Vagina (tissue), 2 donors: ENCODE results near the gene CDAN1.

Experiments
- CTCF ChIP-seq, 3 experiments: fragments of 450-650 bp in 2 of 3; fragments of 200-600 bp in 1 of 3; sonication (generic) in 1 of 3; IDR thresholded peaks; one replicate each; pipeline ENCODE4 v1.5.1; 2017 to 2019; ENCODE audit warnings: antibody characterized with exemption in 3 of 3, mild to moderate bottlenecking in 2 of 3, moderate library complexity in 2 of 3
- POLR2A ChIP-seq, 2 donors: fragments of 450-650 bp; IDR thresholded peaks; one replicate each; pipeline ENCODE4 v1.6.1; 2017; ENCODE audit warnings: antibody characterized with exemption in 2 of 2, mild to moderate bottlenecking in 2 of 2, moderate library complexity in 2 of 2
- POLR2AphosphoS5 ChIP-seq, 2 donors: sonication (generic); formaldehyde crosslinking; IDR thresholded peaks; one replicate each; pipeline ENCODE4 v1.9.0; 2017; ENCODE audit warnings: antibody characterized with exemption in 2 of 2, mild to moderate bottlenecking in 2 of 2, low read depth in 1 of 2; ENCODE audit not compliant: insufficient read depth in 1 of 2

DNA sequence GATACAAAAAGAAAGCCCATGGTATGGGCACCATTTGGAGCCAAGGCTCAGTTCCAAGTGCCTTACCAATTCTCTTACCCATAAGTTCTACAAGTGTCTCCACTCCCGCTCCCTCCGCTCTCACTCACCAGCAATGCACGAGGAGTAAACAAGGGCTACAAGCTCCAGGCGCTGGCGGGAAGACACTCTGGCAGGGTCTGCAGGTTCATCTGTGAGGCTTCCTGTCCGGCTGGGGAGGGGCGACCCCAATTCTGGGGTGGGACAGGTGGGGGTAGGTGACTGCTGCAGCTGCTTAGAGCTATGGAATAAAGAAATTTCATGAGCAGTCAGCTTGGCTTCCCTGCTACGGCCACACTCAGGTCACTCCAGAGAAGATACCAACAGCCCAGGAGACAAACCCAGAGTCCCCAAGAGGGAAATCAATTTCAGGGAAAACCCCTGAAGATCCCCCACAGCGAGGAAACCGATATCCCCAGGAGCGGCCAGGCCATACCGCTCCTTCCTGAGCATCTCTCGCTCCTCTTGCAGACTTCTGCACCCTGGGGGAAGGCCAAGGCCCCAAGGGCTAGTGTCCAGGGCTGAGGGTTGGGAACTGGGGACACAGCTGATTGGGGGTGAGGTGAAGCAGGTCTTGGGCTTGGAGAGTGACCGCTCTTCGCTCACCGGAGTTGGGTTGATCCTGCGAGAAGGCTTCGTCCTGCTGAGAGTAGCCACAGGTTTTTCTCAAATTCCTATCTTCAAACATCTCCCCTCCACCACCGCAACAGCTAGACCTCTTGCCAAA, 1.4 kb downstream of the CDAN1 start:
- TF ChIP-seq CTCF (IDR thresholded peaks at IDR 0.05) (no peak), POLR2A (IDR thresholded peaks at IDR 0.05) (no peak), POLR2AphosphoS5 (IDR thresholded peaks at IDR 0.05; ENCODE audit: insufficient read depth in 1 of 2, low read depth in 1 of 2) (no peak)
